Right lobe of liver (tissue), 6 donors: ENCODE results near the gene RSBN1L. TPM values are rescaled to one million over a fixed set of nuclear protein-coding genes. Genes with fewer than 3 reads are reported as not detected.

Source experiments
- ATAC-seq, 4 donors: fragments of 200-7000 bp; cut with Tn5 transposase; one replicate each; pipeline ENCODE4 v1.9.1; 2020; ENCODE audit warnings: mild to moderate bottlenecking in 4 of 4, moderate library complexity in 4 of 4
- DNase-seq, 3 donors: peaks; one replicate each; pipeline ENCODE4 v3.0.0-alpha.2; 2020
- H3K27ac ChIP-seq, 3 donors: fragments of 200-600 bp; one replicate each; pipeline ENCODE4 v1.8.0; 2022
- H3K27me3 ChIP-seq, 2 donors: fragments of 200-600 bp; one replicate each; pipeline ENCODE4 v1.8.0; 2022
- H3K36me3 ChIP-seq, 4 donors: fragments of 200-600 bp; sonication (generic) in 1 of 4; one replicate each; pipeline versions ENCODE4 v1.5.1 to v1.8.0; 2017 to 2022; ENCODE audit warnings: control low read depth in 1 of 4
- H3K4me1 ChIP-seq, 4 donors: fragments of 200-600 bp; sonication (generic) in 1 of 4; one replicate each; pipeline versions ENCODE4 v1.5.1 to v1.8.0; 2017 to 2022; ENCODE audit warnings: control low read depth in 1 of 4
- H3K4me3 ChIP-seq, 3 donors: fragments of 200-600 bp; one replicate each; pipeline ENCODE4 v1.8.0; 2022
- H3K9me3 ChIP-seq, 4 donors: fragments of 200-600 bp; sonication (generic) in 1 of 4; one replicate each; pipeline versions ENCODE4 v1.5.1 to v1.8.0; 2017 to 2022; ENCODE audit warnings: control low read depth in 1 of 4
- POLR2A ChIP-seq: fragments of 450-650 bp; IDR thresholded peaks from one replicate; pipeline ENCODE4 v1.6.1; 2017; ENCODE audit warnings: antibody characterized with exemption, mild to moderate bottlenecking
- WGBS: methylation state at CpG from one replicate; pipeline ENCODE4 v1.1.6; 2018; ENCODE audit warnings: low coverage, low lambda C conversion rate; ENCODE audit not compliant: insufficient coverage; ENCODE audit errors: missing lambda C conversion rate; 5-methylcytosine and 5-hydroxymethylcytosine counted together
- intact Hi-C, 2 donors: fragments of 100-400 bp; cut with DNase I; formaldehyde crosslinking; loops; one replicate each; pipeline versions ENCODE4 v1.11.2 to v1.14.1; 2022
- total RNA-seq, 6 experiments: library from RNA; depleted of rRNA in 2 of 6; stranded (reverse); fragments of >200 nt in 2 of 6; fragmentation: NEBNext Ultra II Directional in 3 of 6; extraction: Animal tissue kit (Norgen Biotek cat#: 25700) in 3 of 6; gene quantifications; one replicate each; pipeline versions ENCODE4 v1.1.0 to v1.2.4, GENCODE V29; 2016 to 2023
- TF ChIP-seq, protein P1 (sequence below), 4 donors: fragments of 200-600 bp in 3 of 4; fragments of 450-650 bp in 1 of 4; IDR thresholded peaks; one replicate each; pipeline versions ENCODE4 v1.5.1 to v1.8.0; 2016 to 2022; ENCODE audit warnings: antibody characterized with exemption in 4 of 4, mild to moderate bottlenecking in 2 of 4
- donor health status: DM: no; HTN: yes; CAD: no.
- donor health status: DM: no; HTN: no; CAD: no.
- donor health status: DM: no; HTN: no; CAD: no.
- donor health status: DM: no; HTN: yes; CAD: no.
- donor health status: DM: no; HTN: yes; CAD: no.

RSBN1L gene
- total RNA-seq, 6 experiments from 2014 or later, result 8.2 to 10.4 (median 8.8) TPM

DNA sequence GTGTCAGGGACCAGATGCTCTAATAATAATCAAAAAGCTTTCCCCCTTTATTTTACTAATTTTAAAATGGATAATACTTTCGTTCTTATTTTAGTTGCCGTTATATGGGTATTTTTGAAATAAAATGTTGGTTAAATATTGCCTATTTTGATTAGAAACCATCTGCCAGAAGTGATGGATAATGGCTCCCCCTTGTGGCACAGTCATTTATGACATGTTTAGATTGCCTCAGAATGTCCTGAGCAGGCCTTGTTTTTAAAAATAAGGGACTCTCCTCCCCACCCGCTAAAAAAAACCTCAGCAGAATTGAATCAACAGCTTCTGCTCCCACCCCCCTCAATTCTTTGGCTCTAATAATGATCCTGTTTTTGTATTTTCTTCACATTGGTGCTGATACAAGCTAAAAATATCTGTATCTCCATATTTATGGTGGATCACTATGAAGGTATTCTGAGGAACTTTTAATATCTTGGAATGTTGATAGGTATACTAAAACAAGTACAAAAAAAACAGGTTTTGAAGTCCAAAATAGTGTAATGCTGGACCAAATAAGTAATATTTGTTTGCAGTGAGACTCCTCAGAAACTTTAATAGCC is 63.1 kb downstream of the RSBN1L start:
- Histone ChIP-seq H3K36me3 (no peaks in the 10 kb centered on the region), H3K4me3 (no peak overlapping the region), H3K4me1 (peaks cover 0 to 14% (median 6%) of the 10 kb centered on the region in 4 donors), H3K9me3 (no peaks in the 10 kb centered on the region), H3K27ac (peak overlapping the region; percentile 64 to 80 (median 73)), H3K27me3 (no peaks in the 10 kb centered on the region)
- TF ChIP-seq POLR2A, result no peak
- TF ChIP-seq, protein P1, sequence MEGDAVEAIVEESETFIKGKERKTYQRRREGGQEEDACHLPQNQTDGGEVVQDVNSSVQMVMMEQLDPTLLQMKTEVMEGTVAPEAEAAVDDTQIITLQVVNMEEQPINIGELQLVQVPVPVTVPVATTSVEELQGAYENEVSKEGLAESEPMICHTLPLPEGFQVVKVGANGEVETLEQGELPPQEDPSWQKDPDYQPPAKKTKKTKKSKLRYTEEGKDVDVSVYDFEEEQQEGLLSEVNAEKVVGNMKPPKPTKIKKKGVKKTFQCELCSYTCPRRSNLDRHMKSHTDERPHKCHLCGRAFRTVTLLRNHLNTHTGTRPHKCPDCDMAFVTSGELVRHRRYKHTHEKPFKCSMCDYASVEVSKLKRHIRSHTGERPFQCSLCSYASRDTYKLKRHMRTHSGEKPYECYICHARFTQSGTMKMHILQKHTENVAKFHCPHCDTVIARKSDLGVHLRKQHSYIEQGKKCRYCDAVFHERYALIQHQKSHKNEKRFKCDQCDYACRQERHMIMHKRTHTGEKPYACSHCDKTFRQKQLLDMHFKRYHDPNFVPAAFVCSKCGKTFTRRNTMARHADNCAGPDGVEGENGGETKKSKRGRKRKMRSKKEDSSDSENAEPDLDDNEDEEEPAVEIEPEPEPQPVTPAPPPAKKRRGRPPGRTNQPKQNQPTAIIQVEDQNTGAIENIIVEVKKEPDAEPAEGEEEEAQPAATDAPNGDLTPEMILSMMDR (IDR thresholded peaks at IDR 0.05), result peak; percentile 77 to 89 (median 80)
- WGBS, result 0% methylated on average over 3 of the region's 3 CpGs
- ATAC-seq (peak; percentile 80 to 87 (median 84)), DNase-seq (peak in 1 of 3 donors; percentile 65)
- intact Hi-C loops, result loop anchor here in 1 of 2 donors (10.0 kb wide), 1 partner anchor 105 kb away; no protein-coding TSS in a partner anchor

GRCh38 chr7:77760809-77761453 is 64.7 kb downstream of the RSBN1L start:
- WGBS, result 21% methylated on average over 10 of the region's 10 CpGs
- DNase-seq, result no peak
- Histone ChIP-seq H3K9me3 (no peaks in the 10 kb centered on the region), H3K27me3 (no peaks in the 10 kb centered on the region), H3K4me3 (peak overlapping the region in 2 of 3 donors; percentile 2 to 4), H3K36me3 (no peaks in the 10 kb centered on the region), H3K4me1 (peaks cover 0 to 20% (median 9%) of the 10 kb centered on the region in 4 donors), H3K27ac (peak overlapping the region; percentile 64 to 80 (median 73))
- ATAC-seq, result peak; percentile 59 to 79 (median 66)
- TF ChIP-seq POLR2A, result no peak
- TF ChIP-seq, protein P1 (IDR thresholded peaks at IDR 0.05), result no peak
- intact Hi-C loops, result no loop called here

GRCh38 chr7:77765481-77765880 is 69.2 kb downstream of the RSBN1L start:
- H3K9me3 ChIP-seq, result no peaks in the 10 kb centered on the region
- no peak overlapping the region for H3K4me3 ChIP-seq
- no peaks in the 10 kb centered on the region for H3K36me3 ChIP-seq
- DNase-seq, result no peak
- WGBS, result 63% methylated on average over 3 of the region's 3 CpGs
- peak overlapping the region in 2 of 3 donors; percentile 65 to 87 for H3K27ac ChIP-seq
- H3K27me3 ChIP-seq, result no peaks in the 10 kb centered on the region
- no peak for TF ChIP-seq POLR2A
- TF ChIP-seq, protein P1 (IDR thresholded peaks at IDR 0.05), result no peak
- intact Hi-C loops, result no loop called here
- no peak for ATAC-seq
- H3K4me1 ChIP-seq, result peaks cover 0 to 9% (median 4%) of the 10 kb centered on the region in 4 donors

DNA sequence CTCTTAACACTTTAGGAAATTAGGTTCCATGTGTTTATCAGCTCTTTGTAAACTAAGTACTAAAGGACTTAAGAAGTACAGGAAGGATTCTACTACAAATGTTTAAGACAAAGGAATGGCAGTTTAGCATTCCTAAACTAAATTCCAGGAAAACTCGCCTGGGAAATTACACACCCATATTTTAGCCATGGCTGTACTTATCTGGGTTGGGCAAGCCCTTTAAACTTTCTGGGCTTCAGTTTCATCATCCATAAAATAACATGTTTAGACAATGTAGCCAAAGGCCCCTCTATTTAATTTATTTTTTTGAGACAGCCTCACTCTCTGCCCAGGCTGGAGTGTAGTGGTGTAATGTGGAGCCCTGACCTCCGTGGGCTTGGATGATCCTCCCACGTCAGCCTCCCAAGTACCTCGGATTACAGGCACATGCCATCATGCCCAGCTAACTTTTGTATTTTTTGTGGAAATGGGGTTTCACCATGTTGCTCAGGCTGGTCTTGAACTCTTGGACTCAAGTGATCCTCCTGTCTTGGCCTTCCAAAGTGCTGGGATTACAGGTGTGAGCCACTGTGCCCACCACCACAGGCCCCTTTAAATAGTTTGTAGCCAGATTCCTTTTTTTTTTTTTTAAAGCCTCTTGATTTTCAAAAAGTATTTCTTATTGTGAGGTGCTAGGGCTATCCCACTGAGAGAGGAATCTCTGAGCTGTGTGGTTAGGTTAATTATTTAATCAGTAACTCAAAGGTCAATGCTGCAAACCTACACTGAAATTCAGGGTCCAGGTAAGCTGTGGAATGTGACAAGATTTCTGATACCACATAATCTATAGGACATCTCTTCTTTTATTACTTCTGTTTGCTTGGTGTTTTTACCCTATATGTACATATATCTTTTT is 69.9 kb downstream of the RSBN1L start:
- H3K4me3 ChIP-seq, result no peak overlapping the region
- no peaks in the 10 kb centered on the region for H3K9me3 ChIP-seq
- intact Hi-C loops, result no loop called here
- no peak for TF ChIP-seq POLR2A
- TF ChIP-seq, protein P1 (IDR thresholded peaks at IDR 0.05), result no peak
- DNase-seq (no peak), ATAC-seq (peak; percentile 93 to 97 (median 93))
- no peaks in the 10 kb centered on the region for H3K27me3 ChIP-seq
- H3K27ac ChIP-seq, result peak overlapping the region; percentile 55 to 87 (median 65)
- WGBS, result 36% methylated on average over 4 of the region's 4 CpGs
- peaks cover 0 to 8% (median 4%) of the 10 kb centered on the region in 4 donors for H3K4me1 ChIP-seq
- H3K36me3 ChIP-seq, result no peaks in the 10 kb centered on the region
